Hepatocyte (in vitro differentiated cells): Measurements from ENCODE around the gene THAP4. TPM values are rescaled to one million over a fixed set of nuclear protein-coding genes. Genes with fewer than 3 reads are reported as not detected.

Source experiments
- DNase-seq: peaks from one replicate; pipeline ENCODE4 v3.0.0-alpha.2; 2016; ENCODE audit warnings: low spot score
- H2AFZ ChIP-seq: fragments of 200-600 bp; sonication (generic); 2 replicates; pipeline ENCODE4 v1.6.0; 2016; ENCODE audit warnings: antibody characterized with exemption, mild to moderate bottlenecking
- H3K27ac ChIP-seq: fragments of 200-600 bp; sonication (generic); 2 replicates; pipeline ENCODE4 v1.5.1; 2016; ENCODE audit warnings: mild to moderate bottlenecking
- H3K27me3 ChIP-seq: fragments of 200-600 bp; sonication (generic); 2 replicates; pipeline ENCODE4 v1.6.1; 2016
- H3K36me3 ChIP-seq: fragments of 200-600 bp; sonication (generic); replicated peaks from 2 replicates; pipeline ENCODE4 v1.5.1; 2016; ENCODE audit warnings: low read depth; ENCODE audit not compliant: insufficient read depth
- H3K4me1 ChIP-seq: fragments of 200-600 bp; sonication (generic); 2 replicates; pipeline ENCODE4 v1.5.1; 2016; ENCODE audit warnings: mild to moderate bottlenecking, moderate library complexity; ENCODE audit not compliant: insufficient read depth
- H3K4me2 ChIP-seq: fragments of 200-600 bp; sonication (generic); 2 replicates; pipeline ENCODE4 v1.6.0; 2016
- H3K4me3 ChIP-seq: fragments of 200-600 bp; sonication (generic); 2 replicates; pipeline ENCODE4 v1.5.1; 2016; ENCODE audit warnings: mild to moderate bottlenecking
- H3K79me2 ChIP-seq: fragments of 200-600 bp; sonication (generic); 2 replicates; pipeline ENCODE4 v1.6.0; 2017; ENCODE audit warnings: mild to moderate bottlenecking
- H3K9me2 ChIP-seq: fragments of 200-600 bp; sonication (generic); replicated peaks from 2 replicates; pipeline ENCODE4 v1.6.0; 2017; ENCODE audit warnings: mild to moderate bottlenecking; ENCODE audit not compliant: insufficient read depth
- H3K9me3 ChIP-seq: fragments of 200-600 bp; sonication (generic); 2 replicates; pipeline ENCODE4 v1.5.1; 2016; ENCODE audit warnings: low read depth, mild to moderate bottlenecking
- H4K20me1 ChIP-seq: fragments of 200-600 bp; sonication (generic); 2 replicates; pipeline ENCODE4 v1.6.0; 2016; ENCODE audit warnings: mild to moderate bottlenecking; ENCODE audit not compliant: insufficient read depth, poor library complexity, severe bottlenecking
- EZH2 ChIP-seq: fragments of 200-600 bp; sonication (generic); IDR thresholded peaks from 2 replicates; pipeline ENCODE4 v1.6.1; 2016; ENCODE audit warnings: antibody characterized with exemption, mild to moderate bottlenecking, borderline replicate concordance
- EZH2phosphoT487 ChIP-seq: fragments of 200-600 bp; sonication (generic); IDR thresholded peaks from one replicate; pipeline ENCODE4 v1.6.1; 2018; ENCODE audit warnings: antibody characterized with exemption, mild to moderate bottlenecking, low read depth, moderate library complexity; ENCODE audit not compliant: unreplicated experiment, severe bottlenecking
- WGBS: methylation state at CpG from one replicate; pipeline ENCODE4 v1.1.6; 2016; ENCODE audit warnings: low lambda C conversion rate; ENCODE audit errors: missing lambda C conversion rate; 5-methylcytosine and 5-hydroxymethylcytosine counted together
- polyA plus RNA-seq: library from polyadenylated mRNA; unstranded; fragments of >200 nt; fragmentation: Nextera tagmentation; extraction: Ambion mirVana; gene quantifications from 2 replicates; pipeline ENCODE4 v1.2.1, GENCODE V29; 2016
- total RNA-seq: library from RNA; depleted of rRNA; stranded (reverse); fragments of >200 nt; gene quantifications from 2 replicates; pipeline ENCODE4 v1.2.3, GENCODE V29; 2014
- TF ChIP-seq, protein P1 (sequence below): fragments of 200-600 bp; sonication (generic); IDR thresholded peaks from 2 replicates; pipeline ENCODE4 v1.5.1; 2016; ENCODE audit warnings: antibody characterized with exemption, mild to moderate bottlenecking; ENCODE audit not compliant: poor library complexity

Gene THAP4
- total and polyA plus RNA-seq, 2 experiments from 2014 or later, result 43.2 to 58.1 TPM

GRCh38 chr2:241641631-241642030, 4.7 kb upstream of the THAP4 start:
- Histone ChIP-seq H3K4me1 (peaks cover 18% of the 10 kb centered on the region), H3K4me2 (no peak overlapping the region), H2AFZ (no peak overlapping the region), H3K27me3 (no peaks in the 10 kb centered on the region), H3K36me3 (no peaks in the 10 kb centered on the region), H3K9me2 (no peaks in the 10 kb centered on the region), H3K9me3 (no peaks in the 10 kb centered on the region), H3K4me3 (no peak overlapping the region), H4K20me1 (peaks cover 69% of the 10 kb centered on the region), H3K79me2 (peaks cover 88% of the 10 kb centered on the region), H3K27ac (no peak overlapping the region)
- TF ChIP-seq EZH2 (no peak), EZH2phosphoT487 (no peak)
- TF ChIP-seq, protein P1, sequence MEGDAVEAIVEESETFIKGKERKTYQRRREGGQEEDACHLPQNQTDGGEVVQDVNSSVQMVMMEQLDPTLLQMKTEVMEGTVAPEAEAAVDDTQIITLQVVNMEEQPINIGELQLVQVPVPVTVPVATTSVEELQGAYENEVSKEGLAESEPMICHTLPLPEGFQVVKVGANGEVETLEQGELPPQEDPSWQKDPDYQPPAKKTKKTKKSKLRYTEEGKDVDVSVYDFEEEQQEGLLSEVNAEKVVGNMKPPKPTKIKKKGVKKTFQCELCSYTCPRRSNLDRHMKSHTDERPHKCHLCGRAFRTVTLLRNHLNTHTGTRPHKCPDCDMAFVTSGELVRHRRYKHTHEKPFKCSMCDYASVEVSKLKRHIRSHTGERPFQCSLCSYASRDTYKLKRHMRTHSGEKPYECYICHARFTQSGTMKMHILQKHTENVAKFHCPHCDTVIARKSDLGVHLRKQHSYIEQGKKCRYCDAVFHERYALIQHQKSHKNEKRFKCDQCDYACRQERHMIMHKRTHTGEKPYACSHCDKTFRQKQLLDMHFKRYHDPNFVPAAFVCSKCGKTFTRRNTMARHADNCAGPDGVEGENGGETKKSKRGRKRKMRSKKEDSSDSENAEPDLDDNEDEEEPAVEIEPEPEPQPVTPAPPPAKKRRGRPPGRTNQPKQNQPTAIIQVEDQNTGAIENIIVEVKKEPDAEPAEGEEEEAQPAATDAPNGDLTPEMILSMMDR, result no peak
- no peak for DNase-seq
- 58% methylated on average over 2 of the region's 2 CpGs for WGBS

DNA sequence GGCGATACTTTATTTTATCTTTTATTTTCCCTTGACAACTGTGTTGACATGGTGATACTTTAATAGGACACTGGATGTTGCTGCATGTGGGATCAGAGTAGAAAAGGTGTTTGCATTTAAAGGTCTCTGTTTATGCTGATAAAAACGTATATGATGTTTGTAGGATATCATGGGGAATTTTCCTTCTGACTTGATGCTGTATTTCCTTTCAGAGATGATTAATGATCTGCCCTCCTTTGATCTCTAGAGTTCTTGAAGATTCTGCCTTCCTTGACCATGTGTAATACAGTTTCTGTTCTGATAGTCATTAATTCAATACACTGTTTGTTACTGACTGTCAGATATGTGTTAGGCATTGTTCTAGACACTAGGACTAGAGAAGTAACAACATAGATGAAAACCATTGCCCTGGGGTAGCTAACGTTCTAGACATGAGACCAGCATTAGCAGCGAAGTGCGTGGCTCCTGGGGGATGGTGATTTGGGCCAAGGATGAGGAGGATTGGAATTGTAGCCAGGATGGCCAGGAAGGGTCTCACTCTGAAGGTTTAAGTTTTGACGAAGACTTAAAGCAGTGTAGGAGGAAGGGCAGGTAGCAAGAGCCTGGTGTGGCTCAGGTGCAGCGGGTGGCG, 3.3 kb upstream of the THAP4 start:
- Histone ChIP-seq H3K4me2 (peak overlapping the region; percentile 80), H3K79me2 (peaks cover 86% of the 10 kb centered on the region), H4K20me1 (peaks cover 57% of the 10 kb centered on the region), H3K9me3 (no peaks in the 10 kb centered on the region), H3K27me3 (no peaks in the 10 kb centered on the region), H3K4me1 (peaks cover 22% of the 10 kb centered on the region), H3K4me3 (no peak overlapping the region), H3K27ac (no peak overlapping the region), H2AFZ (no peak overlapping the region), H3K9me2 (no peaks in the 10 kb centered on the region), H3K36me3 (no peaks in the 10 kb centered on the region)
- WGBS, result 95% methylated on average over 8 of the region's 8 CpGs
- TF ChIP-seq EZH2 (no peak), EZH2phosphoT487 (no peak)
- TF ChIP-seq, protein P1, result no peak
- no peak for DNase-seq

- Histone ChIP-seq H3K4me1 (peaks cover 26% of the 10 kb centered on the region), H3K4me3 (no peak overlapping the region), H3K9me3 (no peaks in the 10 kb centered on the region), H4K20me1 (peaks cover 57% of the 10 kb centered on the region), H3K9me2 (no peaks in the 10 kb centered on the region), H3K79me2 (peaks cover 86% of the 10 kb centered on the region), H3K4me2 (peak overlapping the region; percentile 80), H3K27me3 (no peaks in the 10 kb centered on the region), H3K36me3 (no peaks in the 10 kb centered on the region), H3K27ac (no peak overlapping the region), H2AFZ (no peak overlapping the region)
- WGBS, result 65% methylated on average over 7 of the region's 7 CpGs
- DNase-seq, result no peak
- TF ChIP-seq EZH2 (no peak), EZH2phosphoT487 (no peak)
- TF ChIP-seq, protein P1, result no peak
These were observed 2.4 kb upstream of the THAP4 start for GRCh38 chr2:241639385-241639784.
